SK-MEL-5 (cell line): ENCODE data around the gene CENPW. TPM values are rescaled to one million over a fixed set of nuclear protein-coding genes. Genes with fewer than 3 reads are reported as not detected.
A peak's percentile ranks its signal among the peaks of the same experiment; 100 is the strongest.

Experiments
- DNase-seq: peaks from one replicate; pipeline ENCODE4 v3.0.0-alpha.2; 2016; ENCODE audit warnings: low read depth, low spot score
- in situ Hi-C: cut with HindIII; loops from 2 replicates; pipeline ENCODE4 v1.10.0; 2016; ENCODE audit warnings: low sequenced_read_pairs, high pct_unique_total_duplicates, low pct_unique_long_range_greater_than_20kb
- total RNA-seq: library from RNA; depleted of rRNA; stranded (reverse); fragments of >200 nt; shearing (Covaris generic); gene quantifications from 2 replicates; pipeline ENCODE4 v1.2.3, GENCODE V29; 2014

CENPW gene
- total RNA-seq, 1 experiment from 2014 or later, result 11.0 TPM

- in situ Hi-C loops, result no loop called here
Measured at GRCh38 chr6:126359936-126360537, 20.1 kb downstream of the CENPW start.

GRCh38 chr6:126361832-126362440 lies 22.0 kb downstream of the CENPW start:
- DNase-seq, result no peak
- in situ Hi-C loops, result no loop called here

More at GRCh38 chr6:126359936-126360537, 20.1 kb downstream of the CENPW start:
- DNase-seq, result no peak

- DNase-seq, result no peak
- in situ Hi-C loops, result no loop called here
Measured at GRCh38 chr6:126367849-126368248, 27.9 kb downstream of the CENPW start.

- in situ Hi-C loops, result no loop called here
- no peak for DNase-seq
Measured at GRCh38 chr6:126372626-126373025, 32.7 kb downstream of the CENPW start.

- in situ Hi-C loops, result no loop called here
- DNase-seq, result no peak
Measured at GRCh38 chr6:126373344-126373743, 33.4 kb downstream of the CENPW start.

- in situ Hi-C loops, result no loop called here
- DNase-seq, result no peak
Measured at GRCh38 chr6:126374372-126374771, 34.5 kb downstream of the CENPW start.

GRCh38 chr6:126376682-126377081 lies 36.8 kb downstream of the CENPW start:
- DNase-seq, result peak; percentile 11
- in situ Hi-C loops, result no loop called here

- in situ Hi-C loops, result no loop called here
Measured at GRCh38 chr6:126377594-126378153, 37.8 kb downstream of the CENPW start.

GRCh38 chr6:126380072-126380583 lies 40.2 kb downstream of the CENPW start:
- DNase-seq, result no peak
- in situ Hi-C loops, result no loop called here

More at GRCh38 chr6:126377594-126378153, 37.8 kb downstream of the CENPW start:
- DNase-seq, result no peak

GRCh38 chr6:126381498-126381897 lies 41.6 kb downstream of the CENPW start:
- no peak for DNase-seq
- in situ Hi-C loops, result no loop called here

GRCh38 chr6:126383203-126383602 lies 43.3 kb downstream of the CENPW start:
- in situ Hi-C loops, result no loop called here
- DNase-seq, result no peak

- in situ Hi-C loops, result no loop called here
- no peak for DNase-seq
Measured at GRCh38 chr6:126385536-126385935, 45.6 kb downstream of the CENPW start.

GRCh38 chr6:126388104-126388598 lies 48.2 kb downstream of the CENPW start:
- no peak for DNase-seq
- in situ Hi-C loops, result no loop called here

GRCh38 chr6:126396131-126396530 lies 56.2 kb downstream of the CENPW start:
- in situ Hi-C loops, result no loop called here
- DNase-seq, result no peak
